IMR-90 (cell line): ENCODE measurements around the gene TMEM238.

Experiments used
- CEBPB ChIP-seq: IDR thresholded peaks from 2 replicates; pipeline ENCODE4 v1.6.1; 2012; ENCODE audit warnings: low read depth, low read length, improper control_type of control experiment
- CHD1 ChIP-seq: IDR thresholded peaks from 2 replicates; pipeline ENCODE4 v1.6.1; 2012; ENCODE audit warnings: low read depth, low read length, improper control_type of control experiment
- POLR2A ChIP-seq: IDR thresholded peaks from 2 replicates; pipeline ENCODE4 v1.6.1; 2012; ENCODE audit warnings: mild to moderate bottlenecking, low read depth, low read length
- RAD21 ChIP-seq: IDR thresholded peaks from 2 replicates; pipeline ENCODE4 v1.6.1; 2012; ENCODE audit warnings: low read length, improper control_type of control experiment
- TF ChIP-seq, protein P1 (sequence below): conservative IDR thresholded peaks from 2 replicates; pipeline ENCODE4 v1.5.1; 2012; ENCODE audit warnings: mild to moderate bottlenecking, low read depth, low read length, improper control_type of control experiment
- TF ChIP-seq, protein P2 (sequence below): fragments of 150-350 bp; IDR thresholded peaks from 2 replicates; pipeline ENCODE4 v1.6.1; 2016; ENCODE audit warnings: low read depth, mild to moderate bottlenecking, low read length, moderate library complexity, borderline replicate concordance
- TF ChIP-seq, protein P3 (sequence below): fragments of 150-350 bp; IDR thresholded peaks from 2 replicates; pipeline ENCODE4 v1.6.1; 2017; ENCODE audit warnings: mild to moderate bottlenecking, antibody characterized with exemption, low read length, low read depth

DNA sequence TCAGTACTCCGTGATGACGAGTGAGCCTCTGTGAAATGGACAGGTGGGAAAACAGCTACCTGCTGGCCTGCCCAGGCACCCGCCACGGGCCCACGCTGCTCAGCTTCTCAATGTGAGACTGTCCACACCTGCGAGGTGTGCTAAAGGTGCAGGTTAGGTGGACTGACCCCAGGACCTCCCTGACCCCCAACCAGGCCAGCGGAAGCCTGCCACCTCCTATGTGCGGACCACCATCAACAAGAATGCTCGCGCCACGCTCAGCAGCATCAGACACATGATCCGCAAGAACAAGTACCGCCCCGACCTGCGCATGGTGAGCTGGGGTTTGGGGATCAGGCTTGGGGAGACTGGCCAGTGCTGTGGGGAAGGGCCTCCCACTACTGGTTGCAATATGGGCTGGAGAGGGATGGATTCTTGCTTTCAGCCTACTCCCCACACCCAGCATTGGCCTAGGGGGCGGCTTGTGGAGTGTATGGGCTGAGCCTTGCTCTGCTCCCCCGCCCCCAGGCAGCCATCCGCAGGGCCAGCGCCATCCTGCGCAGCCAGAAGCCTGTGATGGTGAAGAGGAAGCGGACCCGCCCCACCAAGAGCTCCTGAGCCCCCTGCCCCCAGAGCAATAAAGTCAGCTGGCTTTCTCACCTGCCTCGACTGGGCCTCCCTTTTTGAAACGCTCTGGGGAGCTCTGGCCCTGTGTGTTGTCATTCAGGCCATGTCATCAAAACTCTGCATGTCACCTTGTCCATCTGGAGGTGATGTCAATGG lies 3.8 kb upstream of the TMEM238 start:
- TF ChIP-seq, protein P1, sequence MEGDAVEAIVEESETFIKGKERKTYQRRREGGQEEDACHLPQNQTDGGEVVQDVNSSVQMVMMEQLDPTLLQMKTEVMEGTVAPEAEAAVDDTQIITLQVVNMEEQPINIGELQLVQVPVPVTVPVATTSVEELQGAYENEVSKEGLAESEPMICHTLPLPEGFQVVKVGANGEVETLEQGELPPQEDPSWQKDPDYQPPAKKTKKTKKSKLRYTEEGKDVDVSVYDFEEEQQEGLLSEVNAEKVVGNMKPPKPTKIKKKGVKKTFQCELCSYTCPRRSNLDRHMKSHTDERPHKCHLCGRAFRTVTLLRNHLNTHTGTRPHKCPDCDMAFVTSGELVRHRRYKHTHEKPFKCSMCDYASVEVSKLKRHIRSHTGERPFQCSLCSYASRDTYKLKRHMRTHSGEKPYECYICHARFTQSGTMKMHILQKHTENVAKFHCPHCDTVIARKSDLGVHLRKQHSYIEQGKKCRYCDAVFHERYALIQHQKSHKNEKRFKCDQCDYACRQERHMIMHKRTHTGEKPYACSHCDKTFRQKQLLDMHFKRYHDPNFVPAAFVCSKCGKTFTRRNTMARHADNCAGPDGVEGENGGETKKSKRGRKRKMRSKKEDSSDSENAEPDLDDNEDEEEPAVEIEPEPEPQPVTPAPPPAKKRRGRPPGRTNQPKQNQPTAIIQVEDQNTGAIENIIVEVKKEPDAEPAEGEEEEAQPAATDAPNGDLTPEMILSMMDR, result no peak
- no peak for TF ChIP-seq CEBPB
- no peak; the same call in 1 of the 2 replicates for TF ChIP-seq POLR2A
- no peak for TF ChIP-seq RAD21
- TF ChIP-seq CHD1, result no peak
- TF ChIP-seq, protein P2, sequence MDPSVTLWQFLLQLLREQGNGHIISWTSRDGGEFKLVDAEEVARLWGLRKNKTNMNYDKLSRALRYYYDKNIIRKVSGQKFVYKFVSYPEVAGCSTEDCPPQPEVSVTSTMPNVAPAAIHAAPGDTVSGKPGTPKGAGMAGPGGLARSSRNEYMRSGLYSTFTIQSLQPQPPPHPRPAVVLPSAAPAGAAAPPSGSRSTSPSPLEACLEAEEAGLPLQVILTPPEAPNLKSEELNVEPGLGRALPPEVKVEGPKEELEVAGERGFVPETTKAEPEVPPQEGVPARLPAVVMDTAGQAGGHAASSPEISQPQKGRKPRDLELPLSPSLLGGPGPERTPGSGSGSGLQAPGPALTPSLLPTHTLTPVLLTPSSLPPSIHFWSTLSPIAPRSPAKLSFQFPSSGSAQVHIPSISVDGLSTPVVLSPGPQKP, result no peak
- TF ChIP-seq, protein P3, sequence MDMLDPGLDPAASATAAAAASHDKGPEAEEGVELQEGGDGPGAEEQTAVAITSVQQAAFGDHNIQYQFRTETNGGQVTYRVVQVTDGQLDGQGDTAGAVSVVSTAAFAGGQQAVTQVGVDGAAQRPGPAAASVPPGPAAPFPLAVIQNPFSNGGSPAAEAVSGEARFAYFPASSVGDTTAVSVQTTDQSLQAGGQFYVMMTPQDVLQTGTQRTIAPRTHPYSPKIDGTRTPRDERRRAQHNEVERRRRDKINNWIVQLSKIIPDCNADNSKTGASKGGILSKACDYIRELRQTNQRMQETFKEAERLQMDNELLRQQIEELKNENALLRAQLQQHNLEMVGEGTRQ, result no peak
